GM21529 (cell line): Measurements from ENCODE around the gene WDR91.

Source experiments
- ATAC-seq: cut with Tn5 transposase; IDR thresholded peaks from one replicate; pipeline ENCODE4 v1.9.1; 2021; ENCODE audit not compliant: unreplicated experiment

The WDR91 gene

DNA sequence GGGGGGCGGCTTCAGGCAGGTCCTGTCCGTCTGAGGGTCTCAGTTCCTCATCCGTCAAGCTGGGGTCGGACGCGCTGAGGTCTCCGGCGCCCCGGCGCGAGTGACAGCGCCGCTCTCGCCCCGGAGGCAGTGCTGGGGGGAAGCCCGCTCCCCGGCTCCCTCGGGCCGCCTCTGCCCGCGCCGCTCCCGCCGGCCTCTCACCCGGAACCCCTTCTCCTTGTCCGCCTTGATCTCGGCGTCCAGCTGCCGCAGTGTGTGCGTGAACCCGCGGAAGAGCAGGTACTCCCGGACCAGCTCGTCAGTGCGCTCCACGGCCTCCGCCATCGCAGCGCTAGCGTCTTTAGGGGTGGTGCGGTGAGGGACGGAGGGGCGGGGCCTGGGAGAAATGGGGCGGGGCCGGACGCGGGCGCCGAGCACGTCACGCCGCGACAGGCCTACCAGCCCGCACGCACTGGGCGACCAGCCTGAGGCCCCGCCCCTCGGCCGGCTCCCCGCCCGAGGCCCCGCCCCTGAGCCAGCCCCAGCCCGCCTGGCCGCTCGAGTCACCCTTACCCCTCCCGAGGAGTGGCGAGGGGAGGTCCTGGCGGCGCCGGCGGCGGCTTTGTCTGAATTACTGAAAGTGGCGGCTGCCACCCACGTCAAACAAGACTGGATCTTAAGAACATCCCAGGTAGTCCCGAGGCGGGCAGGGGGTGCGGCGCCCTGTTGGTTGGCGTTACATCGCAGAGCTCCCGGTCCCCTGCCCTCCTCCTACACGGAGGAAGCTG lies at the start of gene WDR91:
WDR91 (minus strand) TSS at position 348 of the 767 bp plus-strand sequence; CDS start at position 324, 24 bp downstream.
- ATAC-seq, result peak; percentile 77

- ATAC-seq, result no peak
Observed at GRCh38 chr7:135260470-135260869, 49.1 kb upstream of the WDR91 start.

DNA sequence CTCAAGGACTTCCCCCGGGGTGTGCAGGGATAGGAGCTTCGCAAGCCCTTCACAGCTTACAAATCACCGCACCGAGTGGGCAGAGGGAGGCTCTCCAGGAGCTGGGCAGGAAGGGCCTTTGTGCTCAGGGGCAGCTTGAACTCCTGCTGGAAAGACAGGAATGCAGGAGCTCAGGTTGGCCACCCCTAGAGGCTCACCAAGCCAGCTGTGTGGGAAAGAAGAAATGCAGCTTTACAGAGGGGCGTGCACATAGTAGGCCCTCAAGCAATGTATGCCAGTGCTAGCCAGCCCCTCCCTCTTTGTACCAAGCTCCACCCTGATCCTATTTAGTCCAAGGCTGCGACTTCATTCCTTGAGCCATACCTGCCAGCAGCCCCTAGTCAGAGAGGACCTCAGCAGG lies 48.4 kb upstream of the WDR91 start:
- no peak for ATAC-seq

DNA sequence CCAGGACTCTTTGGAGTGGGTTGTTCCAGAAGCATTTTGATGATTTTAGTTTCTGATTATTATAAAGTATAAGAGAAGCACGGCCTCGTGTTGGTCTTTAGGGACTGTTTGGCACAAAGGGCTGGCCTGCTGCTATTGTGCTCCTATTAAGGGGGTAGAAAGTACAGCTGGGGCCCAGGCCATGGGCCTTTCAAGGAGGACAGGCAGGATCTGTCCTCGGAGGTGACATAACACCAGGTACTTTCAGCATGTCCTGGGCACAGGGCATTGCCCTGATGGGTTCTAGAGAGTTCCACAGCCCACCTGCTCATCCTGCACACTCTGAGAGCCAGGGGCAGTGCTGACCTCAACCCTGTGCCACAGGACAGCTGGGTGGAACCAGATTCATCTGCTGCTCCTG lies 47.3 kb upstream of the WDR91 start:
- no peak for ATAC-seq

DNA sequence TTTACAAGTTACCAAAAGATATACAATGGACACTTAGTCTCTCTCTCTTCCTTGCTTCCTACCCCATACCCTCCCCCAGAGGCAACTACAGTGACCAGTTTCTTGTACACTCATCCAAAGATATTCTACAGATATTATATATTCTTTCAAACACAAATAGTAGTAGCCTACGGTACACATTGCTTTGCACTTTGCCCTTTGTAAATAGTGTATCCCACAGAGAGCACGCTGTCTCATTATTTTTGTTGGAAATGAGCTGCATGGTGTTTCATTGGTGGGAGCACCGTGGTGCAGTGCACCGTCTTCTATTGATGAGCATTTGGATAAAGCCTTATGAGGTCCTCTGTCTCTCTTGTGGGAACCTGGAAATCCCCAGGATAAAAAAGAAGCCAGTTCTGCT lies 46.5 kb upstream of the WDR91 start:
- ATAC-seq, result no peak

- ATAC-seq, result no peak
Observed at GRCh38 chr7:135253851-135254771, 42.8 kb upstream of the WDR91 start.

DNA sequence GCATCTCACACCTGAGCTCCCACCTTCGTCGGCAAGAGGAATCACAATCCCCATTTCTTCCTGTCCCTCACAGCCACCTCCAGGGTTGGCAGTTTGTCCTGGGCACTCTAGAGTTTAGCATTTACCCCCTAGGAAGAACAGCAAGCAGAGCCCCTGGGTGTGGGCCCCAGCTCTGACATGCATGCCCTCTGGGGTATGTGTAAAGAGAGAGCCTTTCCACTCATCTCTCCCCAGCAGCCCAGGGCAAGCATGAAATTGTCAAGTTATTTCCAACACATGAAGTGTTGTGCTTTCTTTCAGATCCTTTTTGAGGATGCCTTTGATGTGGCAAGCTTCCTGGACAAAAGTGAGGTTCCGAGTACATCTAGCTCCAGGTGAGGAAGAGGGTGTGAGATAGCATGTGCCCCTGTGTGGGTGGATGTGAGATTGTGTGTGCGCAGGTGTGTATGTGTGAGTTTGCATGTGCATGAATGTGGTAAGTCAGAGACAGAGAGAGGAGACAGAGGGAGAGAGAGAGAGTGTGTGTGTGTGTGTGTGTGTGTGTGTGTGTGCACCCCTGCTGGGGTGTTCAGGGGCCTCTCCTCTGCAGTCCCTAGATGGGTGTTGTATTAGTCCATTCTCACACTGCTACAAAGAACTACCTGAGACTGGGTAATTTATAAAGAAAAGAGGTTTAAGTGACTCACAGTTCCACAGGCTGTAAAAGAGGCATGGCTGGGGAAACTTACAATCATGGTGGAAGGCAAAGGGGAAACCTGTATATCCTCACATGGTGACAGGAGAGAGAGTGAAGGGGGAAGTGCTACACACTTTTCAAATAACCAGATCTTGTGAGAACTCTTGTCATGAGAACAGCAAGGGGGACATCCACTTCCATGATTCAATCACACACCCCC lies 40.4 kb upstream of the WDR91 start:
- peak; percentile 41 for ATAC-seq

DNA sequence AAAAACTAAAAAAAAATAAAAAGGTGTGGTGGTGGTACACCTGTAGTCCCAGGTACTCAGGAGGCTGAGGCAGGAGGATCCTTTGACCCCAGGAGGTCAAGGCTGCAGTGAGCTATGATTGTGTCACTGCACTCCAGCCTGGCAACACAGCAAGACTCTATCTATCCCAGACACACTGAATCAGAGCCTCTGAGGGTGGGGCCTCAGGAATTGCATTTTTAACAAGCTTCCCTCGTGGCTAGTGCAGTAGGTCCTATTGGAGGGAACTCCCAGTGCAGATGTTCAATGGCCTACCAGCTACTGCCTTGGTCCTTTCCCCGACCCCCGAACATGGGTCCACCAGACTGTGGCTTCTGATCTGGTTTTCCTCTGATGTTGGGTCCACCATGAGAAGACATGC lies 37.2 kb upstream of the WDR91 start:
- no peak for ATAC-seq

- no peak for ATAC-seq
Observed at GRCh38 chr7:135247746-135248471, 36.6 kb upstream of the WDR91 start.

GRCh38 chr7:135246191-135246825 lies 35.0 kb upstream of the WDR91 start:
- ATAC-seq, result no peak

GRCh38 chr7:135245226-135246190 lies 34.2 kb upstream of the WDR91 start:
- no peak for ATAC-seq

DNA sequence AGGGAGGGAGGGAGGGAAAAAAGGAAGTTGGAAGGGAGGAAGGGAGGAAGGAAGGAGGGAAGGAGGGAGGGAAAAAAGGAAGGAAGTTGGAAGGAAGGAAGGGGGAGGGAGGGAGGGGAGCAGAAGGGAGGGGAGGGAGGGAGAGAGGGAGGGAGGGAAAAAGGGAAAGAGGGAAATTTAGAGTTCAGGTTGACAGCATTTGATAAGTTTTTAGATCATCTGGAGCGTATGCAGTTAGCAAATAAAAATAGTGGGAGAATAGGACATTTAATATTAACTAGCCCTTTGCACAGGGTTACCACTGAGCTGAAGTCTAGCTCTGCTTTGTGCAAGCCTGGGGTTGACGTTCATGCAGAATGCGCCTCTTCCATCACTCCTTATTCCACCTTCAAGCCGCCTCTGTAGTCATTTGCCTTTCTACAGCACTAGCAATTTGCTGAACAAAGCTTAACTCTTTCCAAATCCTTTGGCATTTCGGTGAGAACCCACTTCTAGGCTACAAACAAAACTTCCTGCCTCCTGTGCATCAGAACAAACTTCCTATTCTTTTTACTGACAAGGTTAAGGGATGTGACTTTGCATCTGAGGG lies 30.9 kb upstream of the WDR91 start:
- ATAC-seq, result no peak

DNA sequence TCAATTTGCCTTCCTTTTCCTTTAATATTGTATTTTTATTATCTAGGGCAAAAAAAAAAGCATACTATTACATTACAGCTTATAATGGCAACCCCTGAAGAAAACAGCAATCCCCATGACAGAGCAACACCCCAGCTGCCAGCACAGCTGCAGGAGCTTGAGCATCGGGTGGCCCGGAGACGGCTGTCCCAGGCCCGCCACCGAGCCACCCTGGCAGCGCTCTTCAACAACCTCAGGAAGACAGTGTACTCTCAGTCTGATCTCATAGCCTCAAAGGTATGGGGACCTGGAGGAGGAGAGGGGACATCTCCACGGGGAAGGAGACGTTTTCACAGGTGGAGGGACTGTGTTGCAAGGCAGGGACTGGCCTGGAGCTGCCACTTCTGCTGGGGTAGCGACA lies 29.1 kb upstream of the WDR91 start:
- ATAC-seq, result no peak

DNA sequence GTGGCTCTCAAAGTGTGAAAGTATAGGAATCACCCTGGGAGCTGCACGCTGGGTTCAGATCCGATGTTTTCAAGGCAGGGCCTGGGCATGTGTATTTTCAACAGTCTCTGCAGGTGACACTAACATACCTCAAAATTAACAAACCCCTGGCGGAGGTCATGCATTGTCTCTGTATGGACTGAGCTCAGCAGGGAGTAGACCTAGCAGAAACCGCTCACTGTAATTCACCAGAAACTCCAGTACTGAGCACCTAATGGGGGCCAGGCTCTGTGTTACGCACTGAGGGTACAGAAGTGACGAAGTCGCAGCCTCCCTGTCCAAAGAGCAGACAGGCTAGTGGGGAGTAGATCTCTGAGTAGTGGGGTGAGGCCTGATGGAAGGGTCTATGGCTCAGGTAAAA lies 27.9 kb upstream of the WDR91 start:
- ATAC-seq, result no peak

DNA sequence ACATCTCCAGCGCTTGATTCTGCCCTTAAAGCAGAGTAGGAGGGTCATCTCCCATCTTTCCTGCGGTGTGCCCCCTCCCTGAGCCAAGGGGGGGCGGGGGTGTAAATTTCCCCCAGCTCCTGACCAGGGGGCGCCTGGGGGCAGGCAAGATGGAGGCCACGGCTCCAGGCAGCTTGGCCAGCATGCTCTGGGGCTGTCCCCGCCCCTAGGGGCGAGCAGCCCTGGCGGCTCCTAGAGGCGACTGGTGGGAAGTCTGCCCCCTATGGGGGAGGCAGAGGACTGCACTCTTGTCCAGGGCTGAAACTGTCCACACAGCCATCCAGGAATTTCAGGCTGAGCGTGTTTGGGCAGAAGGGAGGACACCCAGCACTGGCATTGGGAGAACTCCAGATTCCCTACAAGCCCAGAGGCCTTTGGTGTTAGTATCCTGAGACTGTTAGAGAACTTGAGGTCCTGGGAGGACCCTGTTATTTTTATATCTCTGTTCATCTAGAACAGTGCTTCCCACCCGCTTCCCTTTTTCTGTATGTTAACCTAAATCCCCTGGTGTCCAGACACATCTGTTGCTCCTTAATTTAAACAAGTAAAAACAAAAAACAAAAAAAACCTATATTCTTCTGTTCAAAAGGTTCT lies 26.9 kb upstream of the WDR91 start:
- no peak for ATAC-seq

GRCh38 chr7:135236727-135237126 lies 25.4 kb upstream of the WDR91 start:
- peak; percentile 83 for ATAC-seq

DNA sequence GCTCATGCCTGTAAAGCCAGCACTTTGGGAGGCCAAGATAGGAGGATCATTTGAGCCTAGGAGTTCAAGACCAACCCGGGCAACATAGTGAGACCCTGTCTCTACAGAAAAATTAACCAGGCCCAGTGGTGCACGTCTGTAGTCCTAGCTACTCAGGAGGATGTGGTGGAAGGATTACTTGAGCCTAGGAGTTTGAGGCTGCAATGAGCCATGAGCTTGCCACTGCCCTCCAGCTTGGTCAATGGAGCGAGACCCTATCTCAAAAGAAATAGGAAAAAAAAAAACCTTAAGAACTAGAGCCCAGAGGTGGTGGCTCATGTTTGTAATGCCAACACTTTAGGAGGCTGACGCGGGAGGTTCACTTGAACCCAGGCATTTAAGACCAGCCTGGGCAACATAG lies 24.5 kb upstream of the WDR91 start:
- ATAC-seq, result no peak

DNA sequence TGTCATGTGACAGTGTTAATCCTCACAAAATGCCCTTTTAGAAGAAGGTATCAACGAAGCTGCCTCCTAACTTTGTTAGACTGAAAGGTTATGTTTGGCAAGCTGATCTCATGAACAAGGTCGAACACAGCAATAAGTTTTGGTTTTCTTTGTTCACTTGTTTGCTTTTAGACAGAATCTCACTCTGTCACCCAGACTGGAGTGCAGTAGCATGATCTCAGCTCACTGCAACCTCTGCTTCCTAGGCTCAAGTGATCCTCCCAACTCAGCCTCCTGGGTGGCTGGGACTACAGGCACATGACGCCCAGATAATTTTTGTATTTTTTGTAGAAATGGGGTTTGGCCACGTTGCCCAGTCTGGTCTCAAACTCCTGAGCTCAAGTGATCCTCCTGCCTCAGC lies 23.4 kb upstream of the WDR91 start:
- ATAC-seq, result no peak
